OCI-LY7 (cell line): ENCODE data around the gene MAMLD1. TPM values are rescaled to one million over a fixed set of nuclear protein-coding genes. Genes with fewer than 3 reads are reported as not detected.

Experiments used
- BruUV-seq: library from RNA; stranded (reverse); fragments of 400-500 nt; replicated peaks from 2 replicates; lab custom pipeline; 2021; lab: Mats Ljungman, UMichigan
- CTCF ChIA-PET: fragments of 300-600 bp; sonication (Branson Sonifier 250); formaldehyde crosslinking; loops from one replicate; lab custom pipeline; 2022; ENCODE audit warnings: antibody characterized with exemption; ENCODE audit not compliant: unreplicated experiment; lab: Charles Lee
- POLR2A ChIA-PET: fragments of 300-600 bp; sonication (Branson Sonifier 250); formaldehyde crosslinking; loops from one replicate; lab custom pipeline; 2022; ENCODE audit warnings: antibody characterized with exemption; lab: Charles Lee
- DNase-seq: peaks from one replicate; pipeline ENCODE4 v3.0.0-alpha.2; 2015; ENCODE audit warnings: low spot score
- H2AFZ ChIP-seq: fragments of 200-600 bp; sonication (generic), shearing (Covaris generic); 2 replicates; pipeline ENCODE4 v1.6.1; 2014; ENCODE audit warnings: mild to moderate bottlenecking, antibody characterized with exemption, low read length, moderate library complexity
- H3K27ac ChIP-seq: fragments of 200-600 bp; sonication (generic); 2 replicates; pipeline ENCODE4 v1.5.1; 2014; ENCODE audit warnings: mixed run types, low read depth, mild to moderate bottlenecking, moderate library complexity, low read length, inconsistent platforms; ENCODE audit not compliant: poor library complexity, severe bottlenecking
- H3K36me3 ChIP-seq: fragments of 200-600 bp; sonication (generic); 2 replicates; pipeline ENCODE4 v1.6.1; 2014; ENCODE audit warnings: mild to moderate bottlenecking, antibody characterized with exemption, low read length, moderate library complexity, mixed read lengths; ENCODE audit not compliant: insufficient read depth
- H3K4me1 ChIP-seq: fragments of 200-600 bp; sonication (generic); 2 replicates; pipeline ENCODE4 v1.5.1; 2014; ENCODE audit warnings: mild to moderate bottlenecking, low read length; ENCODE audit not compliant: insufficient read depth, poor library complexity, severe bottlenecking
- H3K4me2 ChIP-seq: fragments of 200-600 bp; sonication (generic); 2 replicates; pipeline ENCODE4 v1.6.1; 2014; ENCODE audit warnings: mild to moderate bottlenecking, low read length
- H3K4me3 ChIP-seq: fragments of 200-600 bp; sonication (generic); 2 replicates; pipeline ENCODE4 v1.5.1; 2014; ENCODE audit warnings: mild to moderate bottlenecking, low read depth, low read length; ENCODE audit not compliant: poor library complexity, severe bottlenecking
- H3K79me2 ChIP-seq: fragments of 200-600 bp; sonication (generic); 2 replicates; pipeline ENCODE4 v1.6.1; 2016; ENCODE audit warnings: low read depth, mild to moderate bottlenecking, low read length, moderate library complexity, mixed read lengths; ENCODE audit not compliant: insufficient read depth
- H3K9me2 ChIP-seq: fragments of 200-600 bp; sonication (generic); 2 replicates; pipeline ENCODE4 v1.6.1; 2016; ENCODE audit warnings: mild to moderate bottlenecking, low read length, mixed read lengths; ENCODE audit not compliant: insufficient read depth
- H3K9me3 ChIP-seq: fragments of 200-600 bp; sonication (generic); 2 replicates; pipeline ENCODE4 v1.6.1; 2014; ENCODE audit warnings: mild to moderate bottlenecking, mixed run types, low read length, mixed read lengths
- H4K20me1 ChIP-seq: fragments of 200-600 bp; sonication (generic); 2 replicates; pipeline ENCODE4 v1.6.1; 2014; ENCODE audit warnings: mild to moderate bottlenecking, antibody characterized with exemption, low read length, moderate library complexity, mixed read lengths; ENCODE audit not compliant: insufficient read depth
- CTCF ChIP-seq: fragments of 200-600 bp; sonication (generic); conservative IDR thresholded peaks from 2 replicates; pipeline ENCODE4 v1.5.1; 2014; ENCODE audit warnings: mild to moderate bottlenecking, antibody characterized with exemption, low read length, moderate library complexity, mixed read lengths
- EZH2phosphoT487 ChIP-seq: fragments of 200-600 bp; sonication (generic); IDR thresholded peaks from 2 replicates; pipeline ENCODE4 v1.6.1; 2018; ENCODE audit warnings: low read depth, borderline replicate concordance, mild to moderate bottlenecking, mixed run types, antibody characterized with exemption, low read length, moderate library complexity, mixed read lengths
- intact Hi-C: fragments of 100-400 bp; cut with micrococcal nuclease; formaldehyde crosslinking; loops from one replicate; pipeline ENCODE4 v1.10.0; 2022; ENCODE audit not compliant: unreplicated experiment
- total RNA-seq, 2 experiments: library from RNA; depleted of rRNA in 1 of 2; stranded (reverse); fragments of >200 nt in 1 of 2; shearing (Covaris generic) in 1 of 2; gene quantifications; 2 replicates each; pipeline ENCODE4 v1.2.3, GENCODE V29; 2014 to 2022

MAMLD1 gene
- total RNA-seq, 2 experiments from 2014 or later = not detected

GRCh38 chrX:150408007-150408406, 44.9 kb downstream of the MAMLD1 start:
- H3K79me2 ChIP-seq = no peaks in the 10 kb centered on the region
- CTCF ChIA-PET = no interaction called here
- TF ChIP-seq CTCF = no peak
- no peak for TF ChIP-seq EZH2phosphoT487
- intact Hi-C loops = no loop called here
- H3K9me2 ChIP-seq = no peaks in the 10 kb centered on the region
- no peaks in the 10 kb centered on the region for H3K9me3 ChIP-seq
- BruUV-seq = no TSS peak
- H3K4me3 ChIP-seq = no peak overlapping the region
- DNase-seq = no peak
- POLR2A ChIA-PET = no interaction called here
- no peak overlapping the region for H3K27ac ChIP-seq
- no peaks in the 10 kb centered on the region for H3K4me1 ChIP-seq
- H2AFZ ChIP-seq = no peak overlapping the region
- H3K4me2 ChIP-seq = no peak overlapping the region
- no peaks in the 10 kb centered on the region for H4K20me1 ChIP-seq
- no peaks in the 10 kb centered on the region for H3K36me3 ChIP-seq

GRCh38 chrX:150408561-150408960, 45.4 kb downstream of the MAMLD1 start:
- Histone ChIP-seq H3K9me3 (no peaks in the 10 kb centered on the region), H3K4me3 (no peak overlapping the region), H3K27ac (no peak overlapping the region), H3K4me2 (no peak overlapping the region), H3K9me2 (no peaks in the 10 kb centered on the region), H3K36me3 (no peaks in the 10 kb centered on the region), H2AFZ (no peak overlapping the region), H3K79me2 (no peaks in the 10 kb centered on the region), H3K4me1 (no peaks in the 10 kb centered on the region), H4K20me1 (no peaks in the 10 kb centered on the region)
- BruUV-seq = no TSS peak
- ChIA-PET POLR2A (no interaction called here), CTCF (no interaction called here)
- no peak for DNase-seq
- intact Hi-C loops = no loop called here
- no peak for TF ChIP-seq CTCF
- TF ChIP-seq EZH2phosphoT487 = no peak

GRCh38 chrX:150409486-150409885, 46.4 kb downstream of the MAMLD1 start:
- Histone ChIP-seq H3K4me2 (no peak overlapping the region), H3K4me3 (no peak overlapping the region), H3K79me2 (no peaks in the 10 kb centered on the region), H3K9me3 (no peaks in the 10 kb centered on the region), H3K27ac (no peak overlapping the region), H4K20me1 (no peaks in the 10 kb centered on the region), H3K9me2 (no peaks in the 10 kb centered on the region), H3K36me3 (no peaks in the 10 kb centered on the region), H3K4me1 (no peaks in the 10 kb centered on the region), H2AFZ (no peak overlapping the region)
- BruUV-seq = no TSS peak
- DNase-seq = no peak
- ChIA-PET CTCF (no interaction called here), POLR2A (no interaction called here)
- intact Hi-C loops = no loop called here
- TF ChIP-seq CTCF = no peak
- TF ChIP-seq EZH2phosphoT487 = no peak
